Activated CD8-positive, alpha-beta memory T cell treated with anti-CD3 and anti-CD28 coated beads for 48 hours (primary cell): ENCODE data around the gene FBXL19.

Experiments
- DNase-seq, 3 experiments: peaks; one replicate each; pipeline ENCODE4 v3.0.0-alpha.2; 2020; ENCODE audit warnings: low read depth in 2 of 3, low spot score in 2 of 3

Gene FBXL19

GRCh38 chr16:30964574-30965226, 41.3 kb downstream of the FBXL19 start:
- no peak for DNase-seq

GRCh38 chr16:30965436-30965835, 42.1 kb downstream of the FBXL19 start:
- no peak for DNase-seq

- no peak for DNase-seq
These were observed 42.8 kb downstream of the FBXL19 start for GRCh38 chr16:30966033-30966619.

GRCh38 chr16:30967795-30968194, 44.4 kb downstream of the FBXL19 start:
- no peak for DNase-seq

GRCh38 chr16:30969246-30969842, 46.0 kb downstream of the FBXL19 start:
- DNase-seq: no peak

- no peak for DNase-seq
These were observed 47.9 kb downstream of the FBXL19 start for GRCh38 chr16:30971298-30971697.

- no peak for DNase-seq
These were observed 49.5 kb downstream of the FBXL19 start for GRCh38 chr16:30972872-30973271.

GRCh38 chr16:30974348-30974747, 51.0 kb downstream of the FBXL19 start:
- DNase-seq: no peak

GRCh38 chr16:30976486-30976885, 53.1 kb downstream of the FBXL19 start:
- DNase-seq: no peak

GRCh38 chr16:30977502-30977901, 54.1 kb downstream of the FBXL19 start:
- DNase-seq: no peak

GRCh38 chr16:30979170-30980022, 56.0 kb downstream of the FBXL19 start:
- no peak for DNase-seq

GRCh38 chr16:30980023-30980371, 56.6 kb downstream of the FBXL19 start:
- no peak for DNase-seq

- DNase-seq: no peak
These were observed 57.1 kb downstream of the FBXL19 start for GRCh38 chr16:30980434-30980833.

- DNase-seq: no peak
These were observed 57.6 kb downstream of the FBXL19 start for GRCh38 chr16:30980959-30981358.

- no peak for DNase-seq
These were observed 59.3 kb downstream of the FBXL19 start for GRCh38 chr16:30982548-30983288.

- DNase-seq: no peak
These were observed 60.0 kb downstream of the FBXL19 start for GRCh38 chr16:30983289-30983889.

- no peak for DNase-seq
These were observed 60.7 kb downstream of the FBXL19 start for GRCh38 chr16:30983898-30984610.

GRCh38 chr16:30984669-30985400, 61.5 kb downstream of the FBXL19 start, which contains the start of gene HSD3B7:
Gene HSD3B7 (plus strand): TSS chr16:30985207. CDS start chr16:30985659, 452 bp downstream.
- DNase-seq: peak; percentile 49 to 96 (median 89)

GRCh38 chr16:30985401-30986128, 62.2 kb downstream of the FBXL19 start:
- no peak for DNase-seq
